Effector memory CD8-positive, alpha-beta T cell (primary cell): ENCODE measurements around the gene CCBE1.
"Not testable (repeated sequence)": the region's sequence is repeated elsewhere in the genome, so short reads cannot be mapped to it uniquely, and the experiment has no call there.

Experiments
- ATAC-seq: fragments of 150-1000 bp; cut with Tn5 transposase; replicated peaks from 2 replicates; pipeline ENCODE4 v1.10.0; 2021; ENCODE audit warnings: mild to moderate bottlenecking, moderate library complexity
- DNase-seq, 3 experiments: peaks; one replicate each; pipeline ENCODE4 v3.0.0; 2021
- H3K27ac Mint-ChIP-seq, 2 donors: one replicate each; pipeline ENCODE4 v1.8.0; 2022; ENCODE audit warnings: mild to moderate bottlenecking in 2 of 2, mixed read lengths in 2 of 2, moderate library complexity in 2 of 2
- H3K27me3 Mint-ChIP-seq, 2 donors: one replicate each; pipeline ENCODE4 v1.8.0; 2022; ENCODE audit warnings: mixed read lengths in 2 of 2
- H3K36me3 Mint-ChIP-seq: one replicate; pipeline ENCODE4 v1.8.0; 2022; ENCODE audit warnings: mild to moderate bottlenecking, moderate library complexity, mixed read lengths; ENCODE audit not compliant: insufficient read depth
- H3K4me1 Mint-ChIP-seq, 2 donors: one replicate each; pipeline ENCODE4 v1.8.0; 2022; ENCODE audit warnings: low read depth in 2 of 2, mixed read lengths in 2 of 2
- H3K4me3 Mint-ChIP-seq, 2 donors: one replicate each; pipeline ENCODE4 v1.8.0; 2022; ENCODE audit warnings: mild to moderate bottlenecking in 2 of 2, mixed read lengths in 2 of 2, moderate library complexity in 2 of 2
- H3K9me3 Mint-ChIP-seq, 2 donors: one replicate each; pipeline ENCODE4 v1.8.0; 2022; ENCODE audit warnings: mixed read lengths in 2 of 2

Gene CCBE1

GRCh38 chr18:59689756-59690155 lies 7.5 kb downstream of the CCBE1 start:
- no peak overlapping the region for H3K27ac Mint-ChIP-seq
- no peak overlapping the region for H3K4me3 Mint-ChIP-seq
- H3K36me3 Mint-ChIP-seq: peaks cover 3% of the 10 kb centered on the region
- no peak for ATAC-seq
- H3K4me1 Mint-ChIP-seq: no peaks in the 10 kb centered on the region
- H3K9me3 Mint-ChIP-seq: peaks cover 0 to 3% of the 10 kb centered on the region in 2 donors
- H3K27me3 Mint-ChIP-seq: peaks cover 26 to 30% of the 10 kb centered on the region in 2 donors
- DNase-seq: no peak

- H3K4me1 Mint-ChIP-seq: no peaks in the 10 kb centered on the region
- no peak for ATAC-seq
- peaks cover under 1% of the 10 kb centered on the region for H3K36me3 Mint-ChIP-seq
- H3K27ac Mint-ChIP-seq: no peak overlapping the region
- peaks cover 0 to 5% of the 10 kb centered on the region in 2 donors for H3K9me3 Mint-ChIP-seq
- no peak for DNase-seq
- peaks cover 18 to 20% of the 10 kb centered on the region in 2 donors for H3K27me3 Mint-ChIP-seq
- no peak overlapping the region for H3K4me3 Mint-ChIP-seq
Measured at GRCh38 chr18:59686260-59686659, 11.0 kb downstream of the CCBE1 start.

GRCh38 chr18:59685501-59685900 lies 11.7 kb downstream of the CCBE1 start:
- no peaks in the 10 kb centered on the region for H3K36me3 Mint-ChIP-seq
- DNase-seq: no peak
- no peak overlapping the region for H3K27ac Mint-ChIP-seq
- peaks cover 14 to 20% of the 10 kb centered on the region in 2 donors for H3K27me3 Mint-ChIP-seq
- H3K4me1 Mint-ChIP-seq: no peaks in the 10 kb centered on the region
- ATAC-seq: no peak
- peaks cover 0 to 5% of the 10 kb centered on the region in 2 donors for H3K9me3 Mint-ChIP-seq
- H3K4me3 Mint-ChIP-seq: no peak overlapping the region

GRCh38 chr18:59684777-59685176 lies 12.4 kb downstream of the CCBE1 start:
- DNase-seq (no peak), ATAC-seq (no peak)
- Mint-ChIP-seq H3K4me3 (no peak overlapping the region), H3K27ac (no peak overlapping the region), H3K9me3 (peaks cover 0 to 5% of the 10 kb centered on the region in 2 donors), H3K36me3 (no peaks in the 10 kb centered on the region), H3K4me1 (no peaks in the 10 kb centered on the region), H3K27me3 (peaks cover 14 to 20% of the 10 kb centered on the region in 2 donors)

- DNase-seq (no peak), ATAC-seq (no peak)
- no peaks in the 10 kb centered on the region for H3K36me3 Mint-ChIP-seq
- H3K4me3 Mint-ChIP-seq: no peak overlapping the region
- no peaks in the 10 kb centered on the region for H3K27me3 Mint-ChIP-seq
- no peak overlapping the region for H3K27ac Mint-ChIP-seq
- peaks cover 0 to 2% of the 10 kb centered on the region in 2 donors for H3K9me3 Mint-ChIP-seq
- no peaks in the 10 kb centered on the region for H3K4me1 Mint-ChIP-seq
Measured at GRCh38 chr18:59681521-59682004, 15.7 kb downstream of the CCBE1 start.

GRCh38 chr18:59681051-59681450 lies 16.2 kb downstream of the CCBE1 start:
- H3K36me3 Mint-ChIP-seq: no peaks in the 10 kb centered on the region
- no peak for DNase-seq
- no peaks in the 10 kb centered on the region for H3K4me1 Mint-ChIP-seq
- no peak for ATAC-seq
- no peak overlapping the region for H3K27ac Mint-ChIP-seq
- H3K27me3 Mint-ChIP-seq: no peaks in the 10 kb centered on the region
- H3K9me3 Mint-ChIP-seq: peaks cover 0 to 2% of the 10 kb centered on the region in 2 donors
- no peak overlapping the region for H3K4me3 Mint-ChIP-seq

- no peaks in the 10 kb centered on the region for H3K27me3 Mint-ChIP-seq
- no peaks in the 10 kb centered on the region for H3K4me1 Mint-ChIP-seq
- H3K4me3 Mint-ChIP-seq: no peak overlapping the region
- no peaks in the 10 kb centered on the region for H3K36me3 Mint-ChIP-seq
- ATAC-seq (no peak), DNase-seq (no peak)
- no peak overlapping the region for H3K27ac Mint-ChIP-seq
- no peaks in the 10 kb centered on the region for H3K9me3 Mint-ChIP-seq
Measured at GRCh38 chr18:59675346-59675745, 21.9 kb downstream of the CCBE1 start.

- no peaks in the 10 kb centered on the region for H3K36me3 Mint-ChIP-seq
- no peak overlapping the region for H3K27ac Mint-ChIP-seq
- no peaks in the 10 kb centered on the region for H3K4me1 Mint-ChIP-seq
- ATAC-seq (no peak), DNase-seq (no peak)
- H3K27me3 Mint-ChIP-seq: no peaks in the 10 kb centered on the region
- no peak overlapping the region for H3K4me3 Mint-ChIP-seq
- H3K9me3 Mint-ChIP-seq: no peaks in the 10 kb centered on the region
Measured at GRCh38 chr18:59674903-59675270, 22.3 kb downstream of the CCBE1 start.

- no peak overlapping the region for H3K27ac Mint-ChIP-seq
- ATAC-seq (no peak), DNase-seq (no peak)
- no peaks in the 10 kb centered on the region for H3K4me1 Mint-ChIP-seq
- H3K27me3 Mint-ChIP-seq: no peaks in the 10 kb centered on the region
- H3K36me3 Mint-ChIP-seq: no peaks in the 10 kb centered on the region
- no peaks in the 10 kb centered on the region for H3K9me3 Mint-ChIP-seq
- H3K4me3 Mint-ChIP-seq: no peak overlapping the region
Measured at GRCh38 chr18:59674186-59674902, 22.9 kb downstream of the CCBE1 start.

GRCh38 chr18:59672235-59672711 lies 24.9 kb downstream of the CCBE1 start:
- ATAC-seq (no peak), DNase-seq (no peak)
- no peak overlapping the region for H3K4me3 Mint-ChIP-seq
- H3K9me3 Mint-ChIP-seq: no peaks in the 10 kb centered on the region
- H3K4me1 Mint-ChIP-seq: no peaks in the 10 kb centered on the region
- no peak overlapping the region for H3K27ac Mint-ChIP-seq
- no peaks in the 10 kb centered on the region for H3K27me3 Mint-ChIP-seq
- no peaks in the 10 kb centered on the region for H3K36me3 Mint-ChIP-seq

GRCh38 chr18:59671551-59671950 lies 25.7 kb downstream of the CCBE1 start:
- no peak for ATAC-seq
- Mint-ChIP-seq H3K4me1 (no peaks in the 10 kb centered on the region), H3K9me3 (no peaks in the 10 kb centered on the region), H3K36me3 (no peaks in the 10 kb centered on the region), H3K27ac (no peak overlapping the region), H3K27me3 (no peaks in the 10 kb centered on the region), H3K4me3 (no peak overlapping the region)
- no peak for DNase-seq

GRCh38 chr18:59669872-59670657 lies 27.2 kb downstream of the CCBE1 start:
- Mint-ChIP-seq H3K27me3 (peaks cover 0 to 9% of the 10 kb centered on the region in 2 donors), H3K27ac (no peak overlapping the region), H3K36me3 (no peaks in the 10 kb centered on the region), H3K4me3 (no peak overlapping the region), H3K9me3 (peaks cover 0 to 2% of the 10 kb centered on the region in 2 donors), H3K4me1 (no peaks in the 10 kb centered on the region)
- DNase-seq (no peak), ATAC-seq (no peak)

GRCh38 chr18:59667488-59667887 lies 29.7 kb downstream of the CCBE1 start:
- ATAC-seq (no peak), DNase-seq (no peak)
- H3K27ac Mint-ChIP-seq: no peak overlapping the region
- H3K36me3 Mint-ChIP-seq: no peaks in the 10 kb centered on the region
- H3K4me1 Mint-ChIP-seq: no peaks in the 10 kb centered on the region
- peaks cover 0 to 9% of the 10 kb centered on the region in 2 donors for H3K27me3 Mint-ChIP-seq
- H3K4me3 Mint-ChIP-seq: no peak overlapping the region
- peaks cover 0 to 2% of the 10 kb centered on the region in 2 donors for H3K9me3 Mint-ChIP-seq

GRCh38 chr18:59666007-59666402 lies 31.2 kb downstream of the CCBE1 start:
- not testable (repeated sequence) for ATAC-seq, H3K36me3 Mint-ChIP-seq, H3K27ac Mint-ChIP-seq, H3K4me1 Mint-ChIP-seq, H3K9me3 Mint-ChIP-seq, H3K27me3 Mint-ChIP-seq, DNase-seq, H3K4me3 Mint-ChIP-seq
